Gastrocnemius medialis (tissue), 4 donors: ENCODE data around the gene ELOVL7.

Experiments used
- CTCF ChIP-seq, 5 experiments: fragments of 450-650 bp in 3 of 5; fragments of 200-600 bp in 2 of 5; sonication (generic) in 2 of 5; IDR thresholded peaks in 4 of 5; conservative IDR thresholded peaks in 1 of 5; 1 replicate in 4 of 5; 2 replicates in 1 of 5; pipeline ENCODE4 v1.5.1; 2016 to 2019; ENCODE audit warnings: antibody characterized with exemption in 5 of 5, mild to moderate bottlenecking in 3 of 5, moderate library complexity in 3 of 5
- POLR2A ChIP-seq, 2 donors: fragments of 450-650 bp; IDR thresholded peaks; one replicate each; pipeline ENCODE4 v1.6.1; 2017; ENCODE audit warnings: antibody characterized with exemption in 2 of 2, mild to moderate bottlenecking in 2 of 2, moderate library complexity in 2 of 2

- TF ChIP-seq POLR2A (IDR thresholded peaks at IDR 0.05) (no peak), CTCF (IDR thresholded peaks at IDR 0.05 in 4 of 5, conservative IDR thresholded peaks at IDR 0.05 in 1 of 5) (no peak)
Measured at GRCh38 chr5:60744682-60745081, 99.4 kb downstream of the ELOVL7 start.
